Left ventricle myocardium inferior (tissue), 1 donor: ENCODE results near the gene OTOP3. TPM values are rescaled to one million over a fixed set of nuclear protein-coding genes. Genes with fewer than 3 reads are reported as not detected.
A peak's percentile ranks its signal among the peaks of the same experiment; 100 is the strongest.

Experiments used
- DNase-seq: peaks from one replicate; pipeline ENCODE4 v3.0.0-alpha.2; 2020
- H3K27ac ChIP-seq: fragments of 200-600 bp; replicated peaks from 2 replicates; pipeline ENCODE4 v1.8.0; 2021
- H3K27me3 ChIP-seq: fragments of 200-600 bp; 2 replicates; pipeline ENCODE4 v1.8.0; 2021; ENCODE audit warnings: low read depth
- H3K36me3 ChIP-seq: fragments of 200-600 bp; 2 replicates; pipeline ENCODE4 v1.8.0; 2021
- H3K4me1 ChIP-seq: fragments of 200-600 bp; 2 replicates; pipeline ENCODE4 v1.8.0; 2021
- H3K4me3 ChIP-seq: fragments of 200-600 bp; 2 replicates; pipeline ENCODE4 v1.8.0; 2021; ENCODE audit warnings: mild to moderate bottlenecking, moderate library complexity
- H3K9me3 ChIP-seq: fragments of 200-600 bp; replicated peaks from 2 replicates; pipeline ENCODE4 v1.8.0; 2021
- CTCF ChIP-seq: fragments of 200-600 bp; IDR thresholded peaks from 2 replicates; pipeline ENCODE4 v1.8.0; 2021; ENCODE audit warnings: antibody characterized with exemption, mild to moderate bottlenecking, borderline replicate concordance
- intact Hi-C: fragments of 100-400 bp; cut with micrococcal nuclease; formaldehyde crosslinking; loops from one replicate; pipeline ENCODE4 v1.11.0; 2022
- total RNA-seq: library from RNA; stranded (reverse); fragmentation: NEBNext Ultra II Directional; extraction: Animal tissue kit (Norgen Biotek cat#: 25700); gene quantifications from one replicate; pipeline ENCODE4 v1.2.1, GENCODE V29; 2021
- donor health status: DM: no; HTN: yes; CAD: no; lungs with severe emphysema.

Gene OTOP3
- total RNA-seq, 1 donor from 2014 or later = not detected

- Histone ChIP-seq H3K36me3 (no peaks in the 10 kb centered on the region), H3K4me3 (no peak overlapping the region), H3K4me1 (peaks cover 21% of the 10 kb centered on the region), H3K27me3 (peaks cover 25% of the 10 kb centered on the region), H3K9me3 (no peaks in the 10 kb centered on the region), H3K27ac (no peak overlapping the region)
- no peak for TF ChIP-seq CTCF
- intact Hi-C loops = no loop called here
- no peak for DNase-seq
Measured at GRCh38 chr17:74975943-74976342, 40.2 kb downstream of the OTOP3 start.

- Histone ChIP-seq H3K27me3 (peaks cover 15% of the 10 kb centered on the region), H3K4me3 (no peak overlapping the region), H3K4me1 (peaks cover 21% of the 10 kb centered on the region), H3K9me3 (no peaks in the 10 kb centered on the region), H3K27ac (no peak overlapping the region), H3K36me3 (no peaks in the 10 kb centered on the region)
- no peak for TF ChIP-seq CTCF
- no peak for DNase-seq
- intact Hi-C loops = no loop called here
Measured at GRCh38 chr17:74977802-74978201, 42.1 kb downstream of the OTOP3 start.

GRCh38 chr17:74978240-74978639 is 42.5 kb downstream of the OTOP3 start:
- peaks cover 15% of the 10 kb centered on the region for H3K27me3 ChIP-seq
- TF ChIP-seq CTCF = no peak
- H3K4me1 ChIP-seq = peaks cover 21% of the 10 kb centered on the region
- no peaks in the 10 kb centered on the region for H3K9me3 ChIP-seq
- H3K36me3 ChIP-seq = no peaks in the 10 kb centered on the region
- H3K27ac ChIP-seq = no peak overlapping the region
- H3K4me3 ChIP-seq = no peak overlapping the region
- no peak for DNase-seq
- intact Hi-C loops = no loop called here

- Histone ChIP-seq H3K27me3 (peaks cover 9% of the 10 kb centered on the region), H3K4me1 (peaks cover 23% of the 10 kb centered on the region), H3K9me3 (no peaks in the 10 kb centered on the region), H3K4me3 (no peak overlapping the region), H3K27ac (no peak overlapping the region), H3K36me3 (no peaks in the 10 kb centered on the region)
- DNase-seq = no peak
- no peak for TF ChIP-seq CTCF
- intact Hi-C loops = no loop called here
Measured at GRCh38 chr17:74979408-74980146, 43.9 kb downstream of the OTOP3 start.

- H3K36me3 ChIP-seq = no peaks in the 10 kb centered on the region
- peak overlapping the region; percentile 79 for H3K4me3 ChIP-seq
- no peaks in the 10 kb centered on the region for H3K27me3 ChIP-seq
- H3K9me3 ChIP-seq = no peaks in the 10 kb centered on the region
- no peak for DNase-seq
- intact Hi-C loops = no loop called here
- peaks cover 23% of the 10 kb centered on the region for H3K4me1 ChIP-seq
- TF ChIP-seq CTCF = no peak
- H3K27ac ChIP-seq = peak overlapping the region; percentile 93
Measured at GRCh38 chr17:74981318-74981978, 45.8 kb downstream of the OTOP3 start.
